Progenitor cell of endocrine pancreas (in vitro differentiated cells): Measurements from ENCODE around the gene BPIFA2. TPM values are rescaled to one million over a fixed set of nuclear protein-coding genes. Genes with fewer than 3 reads are reported as not detected.
"Not testable (repeated sequence)": the region's sequence is repeated elsewhere in the genome, so short reads cannot be mapped to it uniquely, and the experiment has no call there.

ENCODE experiments used
- DNase-seq: peaks from one replicate; pipeline ENCODE4 v3.0.0; 2021; ENCODE audit warnings: low spot score; ENCODE audit not compliant: unreplicated experiment
- H3K27ac Mint-ChIP-seq: 2 replicates; pipeline ENCODE4 v1.8.0; 2021; ENCODE audit warnings: mild to moderate bottlenecking, moderate library complexity, mixed read lengths
- H3K27me3 Mint-ChIP-seq: 2 replicates; pipeline ENCODE4 v1.8.0; 2021; ENCODE audit warnings: mixed read lengths
- H3K36me3 Mint-ChIP-seq: 2 replicates; pipeline ENCODE4 v1.8.0; 2022; ENCODE audit warnings: mixed read lengths; ENCODE audit not compliant: insufficient read depth
- H3K4me1 Mint-ChIP-seq: 2 replicates; pipeline ENCODE4 v1.8.0; 2021; ENCODE audit warnings: low read depth, mixed read lengths
- H3K4me3 Mint-ChIP-seq: 2 replicates; pipeline ENCODE4 v1.8.0; 2021; ENCODE audit warnings: low read depth, mild to moderate bottlenecking, moderate library complexity, mixed read lengths
- H3K9me3 Mint-ChIP-seq: 2 replicates; pipeline ENCODE4 v1.8.0; 2021; ENCODE audit warnings: low read depth, mixed read lengths
- total RNA-seq: library from RNA; stranded (reverse); gene quantifications from 2 replicates; pipeline ENCODE4 v1.2.1, GENCODE V29; 2021
- TF ChIP-seq, protein P1 (sequence below): fragments of 200-600 bp; sonication (generic); IDR thresholded peaks from one replicate; pipeline ENCODE4 v1.5.0; 2021; ENCODE audit warnings: antibody characterized with exemption, mild to moderate bottlenecking; ENCODE audit not compliant: unreplicated experiment

Gene BPIFA2
- total RNA-seq, 1 donor from 2014 or later = not detected

DNA sequence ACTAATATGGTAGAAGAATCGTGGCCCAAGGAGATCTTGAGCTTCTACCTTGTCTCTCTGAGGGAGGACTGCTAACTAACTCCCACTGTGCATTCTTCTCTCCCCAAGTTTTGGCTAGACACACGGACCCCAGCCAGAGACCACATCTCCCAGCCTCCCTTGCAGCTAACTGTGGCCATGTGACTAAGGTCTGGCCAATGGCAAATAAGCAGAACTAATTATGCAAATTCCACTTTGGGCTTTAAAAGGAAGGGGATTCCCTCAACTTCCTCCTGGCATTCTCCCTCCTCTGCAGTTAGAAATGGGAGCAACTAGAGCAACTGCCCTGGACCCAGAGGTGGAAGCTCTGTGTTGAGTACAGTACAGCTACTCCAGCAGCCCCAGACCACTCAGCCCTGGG, 15.4 kb downstream of the BPIFA2 start:
- Mint-ChIP-seq H3K9me3 (peaks cover 6% of the 10 kb centered on the region), H3K4me1 (peaks cover 7% of the 10 kb centered on the region), H3K36me3 (no peaks in the 10 kb centered on the region), H3K27me3 (peaks cover 2% of the 10 kb centered on the region), H3K27ac (no peak overlapping the region), H3K4me3 (no peak overlapping the region)
- TF ChIP-seq, protein P1, sequence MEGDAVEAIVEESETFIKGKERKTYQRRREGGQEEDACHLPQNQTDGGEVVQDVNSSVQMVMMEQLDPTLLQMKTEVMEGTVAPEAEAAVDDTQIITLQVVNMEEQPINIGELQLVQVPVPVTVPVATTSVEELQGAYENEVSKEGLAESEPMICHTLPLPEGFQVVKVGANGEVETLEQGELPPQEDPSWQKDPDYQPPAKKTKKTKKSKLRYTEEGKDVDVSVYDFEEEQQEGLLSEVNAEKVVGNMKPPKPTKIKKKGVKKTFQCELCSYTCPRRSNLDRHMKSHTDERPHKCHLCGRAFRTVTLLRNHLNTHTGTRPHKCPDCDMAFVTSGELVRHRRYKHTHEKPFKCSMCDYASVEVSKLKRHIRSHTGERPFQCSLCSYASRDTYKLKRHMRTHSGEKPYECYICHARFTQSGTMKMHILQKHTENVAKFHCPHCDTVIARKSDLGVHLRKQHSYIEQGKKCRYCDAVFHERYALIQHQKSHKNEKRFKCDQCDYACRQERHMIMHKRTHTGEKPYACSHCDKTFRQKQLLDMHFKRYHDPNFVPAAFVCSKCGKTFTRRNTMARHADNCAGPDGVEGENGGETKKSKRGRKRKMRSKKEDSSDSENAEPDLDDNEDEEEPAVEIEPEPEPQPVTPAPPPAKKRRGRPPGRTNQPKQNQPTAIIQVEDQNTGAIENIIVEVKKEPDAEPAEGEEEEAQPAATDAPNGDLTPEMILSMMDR = no peak
- DNase-seq = no peak

- DNase-seq, H3K4me3 Mint-ChIP-seq, H3K27me3 Mint-ChIP-seq, H3K27ac Mint-ChIP-seq, H3K4me1 Mint-ChIP-seq, H3K9me3 Mint-ChIP-seq, H3K36me3 Mint-ChIP-seq: not testable (repeated sequence)
These were observed 17.2 kb downstream of the BPIFA2 start for GRCh38 chr20:33185031-33185590.

DNA sequence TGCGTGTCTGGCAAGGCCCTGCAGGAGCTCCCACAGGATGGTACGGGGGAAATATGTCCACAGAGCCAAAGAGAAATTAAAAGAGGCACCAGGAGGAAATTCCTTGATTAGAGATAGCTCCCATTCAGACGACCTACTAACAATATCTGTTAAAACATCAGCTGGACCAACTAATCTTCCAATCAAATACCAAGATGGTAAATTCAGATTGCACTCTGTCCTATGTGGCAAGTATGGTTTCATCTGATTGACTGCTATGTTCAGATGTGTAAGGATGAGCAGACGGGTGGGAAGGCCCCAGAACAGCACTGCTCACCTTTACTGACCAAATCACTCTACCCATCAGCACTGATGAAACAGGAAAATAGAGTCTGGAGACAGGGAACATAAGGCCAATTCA, 19.5 kb downstream of the BPIFA2 start:
- H3K27ac Mint-ChIP-seq = no peak overlapping the region
- peaks cover 14% of the 10 kb centered on the region for H3K27me3 Mint-ChIP-seq
- DNase-seq = no peak
- peaks cover 6% of the 10 kb centered on the region for H3K9me3 Mint-ChIP-seq
- H3K4me1 Mint-ChIP-seq = peaks cover 4% of the 10 kb centered on the region
- H3K4me3 Mint-ChIP-seq = no peak overlapping the region
- TF ChIP-seq, protein P1 = no peak
- no peaks in the 10 kb centered on the region for H3K36me3 Mint-ChIP-seq

GRCh38 chr20:33188421-33188820, 20.5 kb downstream of the BPIFA2 start:
- TF ChIP-seq, protein P1 = no peak
- no peak overlapping the region for H3K27ac Mint-ChIP-seq
- H3K36me3 Mint-ChIP-seq = no peaks in the 10 kb centered on the region
- peaks cover 18% of the 10 kb centered on the region for H3K27me3 Mint-ChIP-seq
- no peak for DNase-seq
- no peak overlapping the region for H3K4me3 Mint-ChIP-seq
- H3K9me3 Mint-ChIP-seq = peaks cover 3% of the 10 kb centered on the region
- peaks cover 4% of the 10 kb centered on the region for H3K4me1 Mint-ChIP-seq

DNA sequence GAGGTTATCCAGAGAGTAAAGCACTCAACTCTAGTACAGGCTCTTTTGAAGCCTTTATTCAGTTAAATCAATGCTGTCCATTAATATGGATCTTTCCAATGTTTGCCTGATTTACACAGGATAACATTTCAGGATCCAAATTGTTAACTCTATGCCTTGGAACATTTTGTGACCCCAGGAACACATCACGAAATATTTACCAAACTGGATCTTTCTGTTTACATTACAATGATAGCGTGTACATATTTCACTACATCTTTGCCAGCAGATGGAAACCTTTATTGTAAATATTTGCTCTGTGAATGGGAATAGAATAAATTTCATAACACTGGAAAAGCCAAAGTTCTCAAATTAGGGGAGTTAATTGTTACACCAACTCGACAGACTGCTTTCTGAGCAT, 23.5 kb downstream of the BPIFA2 start:
- TF ChIP-seq, protein P1 = no peak
- H3K27me3 Mint-ChIP-seq = peaks cover 42% of the 10 kb centered on the region
- H3K4me1 Mint-ChIP-seq = peaks cover 4% of the 10 kb centered on the region
- H3K4me3 Mint-ChIP-seq = no peak overlapping the region
- H3K36me3 Mint-ChIP-seq = no peaks in the 10 kb centered on the region
- no peak overlapping the region for H3K27ac Mint-ChIP-seq
- no peaks in the 10 kb centered on the region for H3K9me3 Mint-ChIP-seq
- no peak for DNase-seq

- peaks cover 44% of the 10 kb centered on the region for H3K27me3 Mint-ChIP-seq
These were observed 24.0 kb downstream of the BPIFA2 start for GRCh38 chr20:33191955-33192354.

More at GRCh38 chr20:33191955-33192354, 24.0 kb downstream of the BPIFA2 start:
- Mint-ChIP-seq H3K4me3 (no peak overlapping the region), H3K9me3 (no peaks in the 10 kb centered on the region), H3K27ac (no peak overlapping the region), H3K4me1 (peaks cover 4% of the 10 kb centered on the region), H3K36me3 (no peaks in the 10 kb centered on the region)
- no peak for DNase-seq
- TF ChIP-seq, protein P1 = no peak
